Vagina (tissue), 2 donors: Measurements from ENCODE around the gene LRP3.

Experiments used
- POLR2A ChIP-seq, 2 donors: fragments of 450-650 bp; IDR thresholded peaks; one replicate each; pipeline ENCODE4 v1.6.1; 2017; ENCODE audit warnings: antibody characterized with exemption in 2 of 2, mild to moderate bottlenecking in 2 of 2, moderate library complexity in 2 of 2
- POLR2AphosphoS5 ChIP-seq, 2 donors: sonication (generic); formaldehyde crosslinking; IDR thresholded peaks; one replicate each; pipeline ENCODE4 v1.9.0; 2017; ENCODE audit warnings: antibody characterized with exemption in 2 of 2, mild to moderate bottlenecking in 2 of 2, low read depth in 1 of 2; ENCODE audit not compliant: insufficient read depth in 1 of 2
- TF ChIP-seq, protein P1 (sequence below), 3 experiments: fragments of 450-650 bp in 2 of 3; fragments of 200-600 bp in 1 of 3; sonication (generic) in 1 of 3; IDR thresholded peaks; one replicate each; pipeline ENCODE4 v1.5.1; 2017 to 2019; ENCODE audit warnings: antibody characterized with exemption in 3 of 3, mild to moderate bottlenecking in 2 of 3, moderate library complexity in 2 of 3

DNA sequence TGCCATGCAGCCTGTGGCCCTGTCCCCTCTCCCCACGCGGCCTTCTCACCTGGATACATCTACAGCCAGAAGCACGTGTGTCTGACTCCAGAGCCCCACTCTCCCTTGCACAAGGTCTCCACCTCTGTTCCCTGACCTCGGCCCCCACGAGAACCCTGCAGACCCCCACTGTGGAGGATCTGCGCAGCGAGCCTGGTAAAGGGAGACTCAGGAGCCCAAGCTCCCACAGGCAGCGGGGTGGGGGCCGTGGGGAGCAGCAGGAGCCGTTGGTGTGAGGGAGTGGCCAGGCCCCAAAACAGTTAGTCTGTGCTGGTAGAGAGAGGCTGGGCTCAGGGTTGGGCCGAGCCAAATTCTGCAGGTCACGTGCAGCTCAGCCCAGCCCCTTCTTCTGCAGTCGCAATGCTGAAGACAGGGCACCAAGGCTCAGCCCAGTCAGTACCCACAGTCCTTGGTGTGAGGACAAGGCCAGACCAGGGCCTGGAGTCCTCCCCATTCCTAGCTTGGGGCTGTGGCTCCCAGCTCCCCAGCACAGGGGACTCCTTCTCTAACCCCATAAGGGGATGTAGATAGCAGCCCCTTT lies 60.2 kb downstream of the LRP3 start:
- TF ChIP-seq, protein P1, sequence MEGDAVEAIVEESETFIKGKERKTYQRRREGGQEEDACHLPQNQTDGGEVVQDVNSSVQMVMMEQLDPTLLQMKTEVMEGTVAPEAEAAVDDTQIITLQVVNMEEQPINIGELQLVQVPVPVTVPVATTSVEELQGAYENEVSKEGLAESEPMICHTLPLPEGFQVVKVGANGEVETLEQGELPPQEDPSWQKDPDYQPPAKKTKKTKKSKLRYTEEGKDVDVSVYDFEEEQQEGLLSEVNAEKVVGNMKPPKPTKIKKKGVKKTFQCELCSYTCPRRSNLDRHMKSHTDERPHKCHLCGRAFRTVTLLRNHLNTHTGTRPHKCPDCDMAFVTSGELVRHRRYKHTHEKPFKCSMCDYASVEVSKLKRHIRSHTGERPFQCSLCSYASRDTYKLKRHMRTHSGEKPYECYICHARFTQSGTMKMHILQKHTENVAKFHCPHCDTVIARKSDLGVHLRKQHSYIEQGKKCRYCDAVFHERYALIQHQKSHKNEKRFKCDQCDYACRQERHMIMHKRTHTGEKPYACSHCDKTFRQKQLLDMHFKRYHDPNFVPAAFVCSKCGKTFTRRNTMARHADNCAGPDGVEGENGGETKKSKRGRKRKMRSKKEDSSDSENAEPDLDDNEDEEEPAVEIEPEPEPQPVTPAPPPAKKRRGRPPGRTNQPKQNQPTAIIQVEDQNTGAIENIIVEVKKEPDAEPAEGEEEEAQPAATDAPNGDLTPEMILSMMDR (IDR thresholded peaks at IDR 0.05), result no peak
- TF ChIP-seq POLR2A (IDR thresholded peaks at IDR 0.05) (no peak), POLR2AphosphoS5 (IDR thresholded peaks at IDR 0.05; ENCODE audit: insufficient read depth in 1 of 2, low read depth in 1 of 2) (no peak)
